ENCODE results near the gene RAD51B. TPM values are rescaled to one million over a fixed set of nuclear protein-coding genes. Genes with fewer than 3 reads are reported as not detected.
A peak's percentile ranks its signal among the peaks of the same experiment; 100 is the strongest.

The RAD51B gene
- total RNA-seq, 1 donor from 2014 or later: 3.8 TPM

GRCh38 chr14:68543516-68543915 lies 723.9 kb downstream of the RAD51B start:
- intact Hi-C loops (cut with DNase I): no loop called here
- no peak for DNase-seq (ENCODE audit: low spot score)

DNA sequence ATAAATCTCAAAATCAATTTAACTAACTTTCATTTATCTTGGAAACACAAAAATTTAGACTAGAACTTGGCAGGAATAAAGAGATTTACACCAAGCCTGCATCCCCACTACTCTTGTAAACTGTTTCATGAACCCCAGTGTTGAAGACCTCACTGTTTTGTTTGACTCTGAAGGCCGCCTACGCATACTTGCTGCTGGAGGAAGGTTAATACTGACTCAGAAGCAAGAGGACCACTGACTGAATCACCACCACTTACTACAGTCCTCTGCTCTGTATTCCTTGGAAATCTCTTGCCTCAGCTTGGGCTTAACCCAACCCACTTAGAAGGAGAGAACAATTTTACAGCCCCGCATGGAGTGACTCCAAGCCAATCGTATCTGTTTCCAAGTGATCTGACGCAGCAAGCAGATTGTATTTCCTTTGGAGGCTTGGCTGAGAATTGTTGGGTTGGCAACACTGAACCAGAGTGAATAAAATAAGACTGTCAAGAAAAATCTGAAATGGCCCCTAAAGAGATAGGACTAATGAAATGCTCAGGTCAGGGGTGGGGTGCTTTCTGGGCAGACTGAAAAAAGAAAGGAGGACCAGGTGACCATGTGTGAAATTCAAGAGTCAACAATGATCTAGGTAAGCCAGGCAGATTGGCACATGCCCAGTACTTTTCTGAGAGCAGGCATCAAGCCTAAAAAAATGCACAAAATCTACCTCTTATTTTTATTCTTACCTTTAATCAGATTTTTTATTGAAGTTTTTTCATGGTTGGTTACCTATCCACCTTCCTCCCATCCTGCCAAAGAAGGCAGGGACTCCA lies 724.7 kb downstream of the RAD51B start:
- DNase-seq (ENCODE audit: low spot score): no peak
- intact Hi-C loops (cut with DNase I): no loop called here

DNA sequence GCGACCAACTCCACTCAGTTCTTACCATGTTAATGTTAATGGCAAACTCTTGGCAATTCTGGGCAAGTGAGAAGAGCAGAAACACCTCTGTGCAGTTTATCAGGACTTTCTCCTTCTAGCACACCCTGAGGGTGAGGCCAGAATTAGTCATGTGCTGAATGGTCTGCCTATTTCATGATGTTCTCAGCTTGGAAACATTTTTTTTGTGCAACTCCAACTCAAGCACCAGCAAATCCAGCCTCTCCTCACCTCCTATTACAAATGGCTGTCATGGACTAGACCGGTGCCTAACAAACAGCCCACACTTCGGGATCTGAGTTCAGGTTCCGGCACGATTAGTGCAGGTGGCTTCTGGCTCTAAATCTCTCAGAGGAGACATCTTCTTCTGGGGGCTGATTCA lies 727.3 kb downstream of the RAD51B start:
- no peak for DNase-seq (ENCODE audit: low spot score)
- intact Hi-C loops (cut with DNase I): loop anchor here (5.0 kb wide), 2 partner anchors 115 to 245 kb away; partner anchors contain the start of gene ZFP36L1

GRCh38 chr14:68547305-68548193 lies 728.0 kb downstream of the RAD51B start:
- intact Hi-C loops (cut with DNase I): loop anchor here (1.0 to 5.0 kb wide), 4 partner anchors 73 to 299 kb away; partner anchors contain the start of gene ZFP36L1

GRCh38 chr14:68548194-68549076 lies 728.9 kb downstream of the RAD51B start:
- intact Hi-C loops (cut with DNase I): loop anchor here (1.0 to 5.0 kb wide), 4 partner anchors 72 to 300 kb away; partner anchors contain the start of gene ZFP36L1
- peak; percentile 92 for DNase-seq (ENCODE audit: low spot score)

More at GRCh38 chr14:68547305-68548193, 728.0 kb downstream of the RAD51B start:
- no peak for DNase-seq (ENCODE audit: low spot score)

- intact Hi-C loops (cut with DNase I): no loop called here
These were observed 730.7 kb downstream of the RAD51B start for GRCh38 chr14:68550338-68550715.

GRCh38 chr14:68551045-68551683 lies 731.6 kb downstream of the RAD51B start:
- intact Hi-C loops (cut with DNase I): no loop called here
- DNase-seq (ENCODE audit: low spot score): no peak

More at GRCh38 chr14:68550338-68550715, 730.7 kb downstream of the RAD51B start:
- DNase-seq (ENCODE audit: low spot score): no peak

DNA sequence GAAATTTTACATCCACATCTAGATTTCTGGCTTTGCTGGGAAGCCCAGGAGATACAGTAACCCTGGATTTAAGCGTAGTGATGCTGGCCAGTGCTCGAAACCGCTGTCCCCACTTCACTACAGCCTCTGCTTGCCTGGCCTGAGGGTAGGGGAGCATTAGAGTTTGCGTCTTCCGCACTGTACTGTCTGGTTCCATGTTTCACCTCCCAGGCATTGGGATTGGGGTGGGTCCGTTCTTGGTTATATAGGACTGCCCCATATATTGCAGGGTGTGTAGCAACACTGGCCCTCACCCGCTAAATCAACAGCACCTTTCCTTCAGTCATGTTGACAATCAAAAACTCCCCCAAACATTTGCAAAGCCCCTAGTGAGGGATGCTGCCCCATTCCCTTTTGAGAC lies 732.5 kb downstream of the RAD51B start:
- DNase-seq (ENCODE audit: low spot score): no peak
- intact Hi-C loops (cut with DNase I): no loop called here

DNA sequence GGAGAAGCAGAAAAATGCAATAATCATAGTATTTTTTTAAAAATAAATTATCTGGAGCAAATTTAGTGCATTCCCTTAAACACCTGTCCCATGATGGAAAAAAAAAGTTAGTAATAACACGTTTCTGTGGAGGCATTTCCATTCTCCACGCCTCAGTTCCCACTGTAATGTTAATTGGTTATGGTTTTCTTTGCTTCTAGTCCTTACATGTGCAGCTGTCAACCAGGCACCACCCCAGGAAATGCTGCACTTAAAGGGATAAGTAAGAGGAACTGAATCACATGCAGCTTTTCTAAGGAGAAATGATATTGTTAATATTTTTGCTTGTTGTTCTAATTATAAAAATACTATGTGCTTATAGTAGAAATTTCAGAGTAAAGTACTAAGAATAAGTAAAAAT lies 733.0 kb downstream of the RAD51B start:
- DNase-seq (ENCODE audit: low spot score): no peak
- intact Hi-C loops (cut with DNase I): no loop called here

DNA sequence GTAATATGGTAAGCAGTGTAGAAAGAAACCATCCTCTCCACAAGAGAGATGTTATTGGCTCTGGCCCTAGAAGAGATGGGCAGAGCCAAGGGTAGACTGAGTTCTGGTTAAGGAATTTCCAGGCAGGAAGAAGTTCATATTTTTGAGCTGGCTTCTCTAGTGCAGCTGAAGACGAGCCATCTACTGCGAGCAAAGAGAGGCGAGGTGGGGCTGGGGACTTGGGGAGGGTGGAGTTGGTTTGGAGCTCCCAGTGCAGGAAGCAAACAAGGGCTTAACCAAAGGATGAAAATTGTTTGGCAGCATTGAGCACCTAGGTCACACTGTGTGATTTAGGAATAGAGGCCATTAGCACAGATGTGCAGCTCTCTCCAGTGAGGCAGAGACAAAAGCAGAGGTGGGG lies 733.7 kb downstream of the RAD51B start:
- DNase-seq (ENCODE audit: low spot score): no peak
- intact Hi-C loops (cut with DNase I): no loop called here

DNA sequence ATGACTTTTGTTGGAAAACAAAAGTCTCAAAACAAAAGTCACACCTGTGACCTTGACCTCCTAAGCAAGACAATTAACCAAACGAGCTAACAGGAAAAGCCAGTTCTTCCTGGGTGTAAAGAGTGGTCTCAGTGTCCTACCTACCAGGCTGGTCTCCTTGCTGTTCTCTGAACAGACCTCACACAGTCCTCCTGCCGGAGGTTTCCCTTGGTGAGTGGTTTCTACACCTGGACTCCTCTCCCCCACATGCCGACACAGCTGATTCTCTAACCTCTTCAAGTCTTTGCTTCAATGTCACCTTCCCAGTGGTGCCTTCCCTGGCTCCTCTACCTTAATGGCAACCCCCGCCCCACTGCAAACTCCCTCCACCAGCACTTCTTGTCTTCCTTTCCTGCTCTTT lies 734.7 kb downstream of the RAD51B start:
- intact Hi-C loops (cut with DNase I): no loop called here
- no peak for DNase-seq (ENCODE audit: low spot score)

DNA sequence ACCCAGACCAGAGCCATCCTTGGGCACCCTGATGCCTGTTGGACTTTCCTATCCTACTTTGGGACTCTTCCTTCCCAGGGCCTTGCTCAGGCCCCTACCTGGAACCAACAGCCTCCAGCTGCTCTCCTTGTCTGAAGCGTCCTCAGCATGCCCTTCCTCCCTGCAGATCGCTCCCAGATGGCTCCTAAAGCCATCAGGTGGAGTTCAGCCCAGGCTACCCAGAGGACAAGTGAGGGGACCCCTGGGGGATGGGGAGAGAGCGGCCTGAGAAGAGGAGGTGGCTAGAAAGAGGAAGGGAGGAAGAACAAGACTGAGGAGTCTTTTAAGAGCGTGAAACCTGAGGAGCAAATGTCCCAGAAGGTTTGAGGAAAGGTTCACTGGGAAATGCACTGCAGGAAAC lies 736.7 kb downstream of the RAD51B start:
- intact Hi-C loops (cut with DNase I): no loop called here
- no peak for DNase-seq (ENCODE audit: low spot score)

DNA sequence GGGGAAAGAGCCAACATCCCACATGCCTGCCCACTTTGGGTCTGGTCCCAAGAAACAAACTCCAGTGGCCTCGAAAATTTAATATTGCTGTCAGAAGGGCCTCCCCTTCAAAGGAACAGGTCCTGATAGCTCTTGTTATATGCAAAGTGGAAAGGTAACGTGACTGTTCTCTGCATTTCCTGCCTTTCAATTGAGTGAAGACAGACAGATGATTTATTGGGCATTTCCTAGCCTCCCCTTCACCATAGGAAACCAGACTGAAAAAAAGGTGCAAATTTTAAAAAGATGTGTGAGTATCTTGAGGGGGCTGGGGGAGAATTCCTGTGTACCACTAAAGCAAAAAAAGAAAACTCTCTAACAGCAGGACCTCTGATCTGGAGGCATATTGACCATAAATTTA lies 738.1 kb downstream of the RAD51B start:
- no peak for DNase-seq (ENCODE audit: low spot score)

GRCh38 chr14:68558096-68558495 lies 738.5 kb downstream of the RAD51B start:
- intact Hi-C loops (cut with DNase I): no loop called here
- DNase-seq (ENCODE audit: low spot score): no peak

More for the DNA sequence above, 738.1 kb downstream of the RAD51B start:
- intact Hi-C loops (cut with DNase I): no loop called here

- intact Hi-C loops (cut with DNase I): loop anchor here (5.0 kb wide), 1 partner anchor 122 kb away; no protein-coding TSS in a partner anchor
- no peak for DNase-seq (ENCODE audit: low spot score)
These were observed 740.4 kb downstream of the RAD51B start for GRCh38 chr14:68559949-68560348.

DNA sequence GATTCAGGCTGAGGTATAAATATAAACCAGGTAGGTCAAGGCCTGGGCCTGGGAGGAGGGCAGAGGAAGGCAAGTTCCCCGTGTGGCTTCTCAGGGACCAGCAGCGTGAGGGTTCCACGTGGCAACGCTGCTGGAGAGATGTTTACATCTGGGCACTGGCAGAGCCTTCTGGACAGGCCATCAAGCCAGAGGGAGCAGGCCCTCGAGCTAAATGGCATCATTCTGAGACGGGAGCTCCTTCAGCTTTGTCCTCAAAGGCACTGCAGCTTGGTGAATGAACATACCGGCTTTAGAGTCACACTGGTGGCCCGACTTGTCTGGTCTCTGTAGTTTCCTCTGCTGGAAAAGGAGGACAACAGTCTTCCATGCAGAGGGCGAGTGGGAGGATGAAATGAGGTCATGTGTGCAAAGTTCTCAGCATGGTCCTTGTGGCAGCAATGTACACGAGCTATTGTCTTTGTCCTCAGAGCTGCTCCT lies 742.0 kb downstream of the RAD51B start:
- intact Hi-C loops (cut with DNase I): loop anchor here (5.0 kb wide), 1 partner anchor 121 kb away; no protein-coding TSS in a partner anchor
- no peak for DNase-seq (ENCODE audit: low spot score)

- intact Hi-C loops (cut with DNase I): loop anchor here (5.0 kb wide), 1 partner anchor 119 kb away; no protein-coding TSS in a partner anchor
- DNase-seq (ENCODE audit: low spot score): no peak
These were observed 743.3 kb downstream of the RAD51B start for GRCh38 chr14:68562911-68563250.

GRCh38 chr14:68563251-68564131 lies 743.9 kb downstream of the RAD51B start:
- intact Hi-C loops (cut with DNase I): loop anchor here (5.0 kb wide), 1 partner anchor 119 kb away; no protein-coding TSS in a partner anchor
- DNase-seq (ENCODE audit: low spot score): no peak
